IPS-20b (cell line): ENCODE results near the gene PDE8A.

Source experiments
- H3K27ac ChIP-seq: one replicate; pipeline ENCODE4 v1.5.1; 2013; ENCODE audit warnings: low read length
- H3K27me3 ChIP-seq: 2 replicates; pipeline ENCODE4 v1.6.1; 2013; ENCODE audit warnings: mild to moderate bottlenecking, low read length, inconsistent platforms; ENCODE audit not compliant: insufficient read depth
- H3K36me3 ChIP-seq: 2 replicates; pipeline ENCODE4 v1.6.1; 2013; ENCODE audit warnings: low read depth, mild to moderate bottlenecking, inconsistent platforms, low read length, moderate library complexity; ENCODE audit not compliant: insufficient read depth
- H3K4me1 ChIP-seq: 2 replicates; pipeline ENCODE4 v1.6.1; 2013; ENCODE audit warnings: mild to moderate bottlenecking, control low read depth, inconsistent platforms, low read length, moderate library complexity; ENCODE audit not compliant: insufficient read depth
- H3K4me3 ChIP-seq: 2 replicates; pipeline ENCODE4 v1.5.1; 2013; ENCODE audit warnings: mild to moderate bottlenecking, low read length, inconsistent platforms
- H3K9ac ChIP-seq: 2 replicates; pipeline ENCODE4 v1.6.1; 2013; ENCODE audit warnings: low read depth, mild to moderate bottlenecking, inconsistent platforms, low read length, moderate library complexity
- H3K9me3 ChIP-seq: 2 replicates; pipeline ENCODE4 v1.6.1; 2013; ENCODE audit warnings: mild to moderate bottlenecking, low read depth, low read length, inconsistent platforms; ENCODE audit not compliant: insufficient read depth

The PDE8A gene

GRCh38 chr15:85021409-85021808 is 39.8 kb downstream of the PDE8A start:
- Histone ChIP-seq H3K36me3 (no peaks in the 10 kb centered on the region), H3K27ac (no peak overlapping the region), H3K9me3 (no peaks in the 10 kb centered on the region), H3K9ac (no peak overlapping the region), H3K4me1 (peaks cover 12% of the 10 kb centered on the region), H3K4me3 (no peak overlapping the region), H3K27me3 (no peaks in the 10 kb centered on the region)

GRCh38 chr15:85022860-85023403 is 41.3 kb downstream of the PDE8A start:
- Histone ChIP-seq H3K9me3 (no peaks in the 10 kb centered on the region), H3K27ac (no peak overlapping the region), H3K4me3 (no peak overlapping the region), H3K36me3 (no peaks in the 10 kb centered on the region), H3K9ac (no peak overlapping the region), H3K27me3 (no peaks in the 10 kb centered on the region), H3K4me1 (peaks cover 12% of the 10 kb centered on the region)

- Histone ChIP-seq H3K4me3 (no peak overlapping the region), H3K4me1 (peaks cover 16% of the 10 kb centered on the region), H3K36me3 (no peaks in the 10 kb centered on the region), H3K27ac (no peak overlapping the region), H3K27me3 (no peaks in the 10 kb centered on the region), H3K9me3 (no peaks in the 10 kb centered on the region), H3K9ac (no peak overlapping the region)
Observed at GRCh38 chr15:85024003-85024402, 42.3 kb downstream of the PDE8A start.

- peaks cover 17% of the 10 kb centered on the region for H3K4me1 ChIP-seq
- no peaks in the 10 kb centered on the region for H3K9me3 ChIP-seq
- no peaks in the 10 kb centered on the region for H3K27me3 ChIP-seq
- H3K9ac ChIP-seq: no peak overlapping the region
- no peaks in the 10 kb centered on the region for H3K36me3 ChIP-seq
- no peak overlapping the region for H3K4me3 ChIP-seq
- H3K27ac ChIP-seq: no peak overlapping the region
Observed at GRCh38 chr15:85024509-85025336, 43.1 kb downstream of the PDE8A start.

GRCh38 chr15:85025516-85026251 is 44.0 kb downstream of the PDE8A start:
- Histone ChIP-seq H3K4me1 (peaks cover 17% of the 10 kb centered on the region), H3K27me3 (no peaks in the 10 kb centered on the region), H3K9ac (no peak overlapping the region), H3K36me3 (no peaks in the 10 kb centered on the region), H3K9me3 (no peaks in the 10 kb centered on the region), H3K4me3 (no peak overlapping the region), H3K27ac (no peak overlapping the region)

GRCh38 chr15:85026304-85027032 is 44.8 kb downstream of the PDE8A start:
- Histone ChIP-seq H3K9ac (no peak overlapping the region), H3K27ac (no peak overlapping the region), H3K4me3 (no peak overlapping the region), H3K9me3 (no peaks in the 10 kb centered on the region), H3K27me3 (no peaks in the 10 kb centered on the region), H3K4me1 (peaks cover 17% of the 10 kb centered on the region), H3K36me3 (no peaks in the 10 kb centered on the region)

GRCh38 chr15:85027033-85027380 is 45.4 kb downstream of the PDE8A start:
- no peaks in the 10 kb centered on the region for H3K9me3 ChIP-seq
- no peak overlapping the region for H3K9ac ChIP-seq
- H3K27ac ChIP-seq: no peak overlapping the region
- no peaks in the 10 kb centered on the region for H3K27me3 ChIP-seq
- H3K4me3 ChIP-seq: no peak overlapping the region
- no peaks in the 10 kb centered on the region for H3K36me3 ChIP-seq
- peaks cover 22% of the 10 kb centered on the region for H3K4me1 ChIP-seq

GRCh38 chr15:85027421-85027820 is 45.8 kb downstream of the PDE8A start:
- H3K36me3 ChIP-seq: no peaks in the 10 kb centered on the region
- peaks cover 26% of the 10 kb centered on the region for H3K4me1 ChIP-seq
- H3K27ac ChIP-seq: no peak overlapping the region
- no peak overlapping the region for H3K4me3 ChIP-seq
- no peak overlapping the region for H3K9ac ChIP-seq
- H3K9me3 ChIP-seq: no peaks in the 10 kb centered on the region
- no peaks in the 10 kb centered on the region for H3K27me3 ChIP-seq

- H3K27me3 ChIP-seq: no peaks in the 10 kb centered on the region
- H3K9ac ChIP-seq: no peak overlapping the region
- H3K4me3 ChIP-seq: no peak overlapping the region
- H3K4me1 ChIP-seq: peaks cover 34% of the 10 kb centered on the region
- H3K9me3 ChIP-seq: no peaks in the 10 kb centered on the region
- H3K36me3 ChIP-seq: no peaks in the 10 kb centered on the region
- H3K27ac ChIP-seq: no peak overlapping the region
Observed at GRCh38 chr15:85028416-85028815, 46.8 kb downstream of the PDE8A start.

GRCh38 chr15:85029221-85029620 is 47.6 kb downstream of the PDE8A start:
- no peak overlapping the region for H3K9ac ChIP-seq
- no peak overlapping the region for H3K4me3 ChIP-seq
- no peaks in the 10 kb centered on the region for H3K9me3 ChIP-seq
- no peaks in the 10 kb centered on the region for H3K36me3 ChIP-seq
- H3K27ac ChIP-seq: no peak overlapping the region
- peaks cover 32% of the 10 kb centered on the region for H3K4me1 ChIP-seq
- H3K27me3 ChIP-seq: no peaks in the 10 kb centered on the region

GRCh38 chr15:85030301-85030929 is 48.8 kb downstream of the PDE8A start:
- Histone ChIP-seq H3K27ac (no peak overlapping the region), H3K9ac (no peak overlapping the region), H3K9me3 (no peaks in the 10 kb centered on the region), H3K4me1 (peaks cover 22% of the 10 kb centered on the region), H3K4me3 (no peak overlapping the region), H3K36me3 (no peaks in the 10 kb centered on the region), H3K27me3 (no peaks in the 10 kb centered on the region)
